ENCODE measurements around the gene BDP1. TPM values are rescaled to one million over a fixed set of nuclear protein-coding genes. Genes with fewer than 3 reads are reported as not detected.

BDP1 gene
- polyA plus RNA-seq, 2 donors, result 5.8 to 9.1 TPM

GRCh38 chr5:71582945-71583584 is 127.6 kb downstream of the BDP1 start:
- peaks cover 0 to 3% of the 10 kb centered on the region in 2 donors for H3K4me1 ChIP-seq (ENCODE audit: control insufficient read depth in 2 of 2, insufficient read depth in 2 of 2, low read length in 1 of 2)
- no peak overlapping the region for H3K27ac ChIP-seq (ENCODE audit: low read depth in 2 of 2, low read length in 1 of 2)
- WGBS, 2 donors, result 67 to 78% methylated on average over 4 of the region's 4 CpGs
- no peaks in the 10 kb centered on the region for H3K9me3 ChIP-seq (ENCODE audit: control insufficient read depth in 2 of 2, insufficient read depth in 1 of 2, low read depth in 1 of 2, low read length in 1 of 2)
- no peaks in the 10 kb centered on the region for H3K27me3 ChIP-seq (ENCODE audit: control insufficient read depth in 1 of 2, insufficient read depth in 2 of 2, low read length in 2 of 2)
- H3K36me3 ChIP-seq (ENCODE audit: control insufficient read depth in 2 of 2, insufficient read depth in 2 of 2, low read length in 1 of 2), result peaks cover 3 to 4% of the 10 kb centered on the region in 2 donors
- H3K4me3 ChIP-seq (ENCODE audit: low read depth in 1 of 2, low read length in 2 of 2), result no peak overlapping the region

GRCh38 chr5:71586052-71586940 is 130.8 kb downstream of the BDP1 start:
- Histone ChIP-seq H3K4me1 (ENCODE audit: control insufficient read depth in 2 of 2, insufficient read depth in 2 of 2, low read length in 1 of 2) (peaks cover 0 to 3% of the 10 kb centered on the region in 2 donors), H3K27ac (ENCODE audit: low read depth in 2 of 2, low read length in 1 of 2) (peak overlapping the region; percentile 67 to 84), H3K9me3 (ENCODE audit: control insufficient read depth in 2 of 2, insufficient read depth in 1 of 2, low read depth in 1 of 2, low read length in 1 of 2) (no peaks in the 10 kb centered on the region), H3K4me3 (ENCODE audit: low read depth in 1 of 2, low read length in 2 of 2) (peak overlapping the region; percentile 64 to 76), H3K27me3 (ENCODE audit: control insufficient read depth in 1 of 2, insufficient read depth in 2 of 2, low read length in 2 of 2) (no peaks in the 10 kb centered on the region), H3K36me3 (ENCODE audit: control insufficient read depth in 2 of 2, insufficient read depth in 2 of 2, low read length in 1 of 2) (peaks cover 0 to 2% of the 10 kb centered on the region in 2 donors)
- WGBS, 2 donors, result 82 to 84% methylated on average over 22 of the region's 22 CpGs

GRCh38 chr5:71586941-71587765 is 131.7 kb downstream of the BDP1 start, which contains the start of gene MCCC2:
Gene MCCC2 (plus strand): TSS chr5:71587340. CDS start chr5:71587426, 86 bp downstream.
- H3K4me1 ChIP-seq (ENCODE audit: control insufficient read depth in 2 of 2, insufficient read depth in 2 of 2, low read length in 1 of 2), result peaks cover 0 to 3% of the 10 kb centered on the region in 2 donors
- H3K9me3 ChIP-seq (ENCODE audit: control insufficient read depth in 2 of 2, insufficient read depth in 1 of 2, low read depth in 1 of 2, low read length in 1 of 2), result no peaks in the 10 kb centered on the region
- peak within 1 kb of the TSS; percentile 64 to 76 for H3K4me3 ChIP-seq (ENCODE audit: low read depth in 1 of 2, low read length in 2 of 2)
- peaks cover 0 to 2% of the 10 kb centered on the region in 2 donors for H3K36me3 ChIP-seq (ENCODE audit: control insufficient read depth in 2 of 2, insufficient read depth in 2 of 2, low read length in 1 of 2)
- no peaks in the 10 kb centered on the region for H3K27me3 ChIP-seq (ENCODE audit: control insufficient read depth in 1 of 2, insufficient read depth in 2 of 2, low read length in 2 of 2)
- peak within 1 kb of the TSS; percentile 84 for H3K27ac ChIP-seq (ENCODE audit: low read depth in 2 of 2, low read length in 1 of 2)
- WGBS, 2 donors, result 0 to 1% methylated on average over 56 of the region's 56 CpGs

- H3K27ac ChIP-seq (ENCODE audit: low read depth in 2 of 2, low read length in 1 of 2), result peak overlapping the region; percentile 73 to 84
- H3K4me3 ChIP-seq (ENCODE audit: low read depth in 1 of 2, low read length in 2 of 2), result peak overlapping the region; percentile 64 to 76
- no peaks in the 10 kb centered on the region for H3K27me3 ChIP-seq (ENCODE audit: control insufficient read depth in 1 of 2, insufficient read depth in 2 of 2, low read length in 2 of 2)
- no peaks in the 10 kb centered on the region for H3K9me3 ChIP-seq (ENCODE audit: control insufficient read depth in 2 of 2, insufficient read depth in 1 of 2, low read depth in 1 of 2, low read length in 1 of 2)
- peaks cover 0 to 3% of the 10 kb centered on the region in 2 donors for H3K4me1 ChIP-seq (ENCODE audit: control insufficient read depth in 2 of 2, insufficient read depth in 2 of 2, low read length in 1 of 2)
- H3K36me3 ChIP-seq (ENCODE audit: control insufficient read depth in 2 of 2, insufficient read depth in 2 of 2, low read length in 1 of 2), result peaks cover 0 to 2% of the 10 kb centered on the region in 2 donors
- 63 to 66% methylated on average over 19 of the region's 19 CpGs for WGBS, 2 donors
Observed at GRCh38 chr5:71587766-71588532, 132.5 kb downstream of the BDP1 start.

GRCh38 chr5:71588533-71588885 is 133.1 kb downstream of the BDP1 start:
- no peaks in the 10 kb centered on the region for H3K9me3 ChIP-seq (ENCODE audit: control insufficient read depth in 2 of 2, insufficient read depth in 1 of 2, low read depth in 1 of 2, low read length in 1 of 2)
- H3K4me3 ChIP-seq (ENCODE audit: low read depth in 1 of 2, low read length in 2 of 2), result no peak overlapping the region
- WGBS, 2 donors, result 89 to 92% methylated on average over 2 of the region's 2 CpGs
- no peaks in the 10 kb centered on the region for H3K36me3 ChIP-seq (ENCODE audit: control insufficient read depth in 2 of 2, insufficient read depth in 2 of 2, low read length in 1 of 2)
- H3K27me3 ChIP-seq (ENCODE audit: control insufficient read depth in 1 of 2, insufficient read depth in 2 of 2, low read length in 2 of 2), result no peaks in the 10 kb centered on the region
- H3K4me1 ChIP-seq (ENCODE audit: control insufficient read depth in 2 of 2, insufficient read depth in 2 of 2, low read length in 1 of 2), result peaks cover 0 to 3% of the 10 kb centered on the region in 2 donors
- no peak overlapping the region for H3K27ac ChIP-seq (ENCODE audit: low read depth in 2 of 2, low read length in 1 of 2)

GRCh38 chr5:71589903-71590302 is 134.5 kb downstream of the BDP1 start:
- no peaks in the 10 kb centered on the region for H3K9me3 ChIP-seq (ENCODE audit: control insufficient read depth in 2 of 2, insufficient read depth in 1 of 2, low read depth in 1 of 2, low read length in 1 of 2)
- H3K4me3 ChIP-seq (ENCODE audit: low read depth in 1 of 2, low read length in 2 of 2), result no peak overlapping the region
- H3K27ac ChIP-seq (ENCODE audit: low read depth in 2 of 2, low read length in 1 of 2), result no peak overlapping the region
- no peaks in the 10 kb centered on the region for H3K36me3 ChIP-seq (ENCODE audit: control insufficient read depth in 2 of 2, insufficient read depth in 2 of 2, low read length in 1 of 2)
- no peaks in the 10 kb centered on the region for H3K27me3 ChIP-seq (ENCODE audit: control insufficient read depth in 1 of 2, insufficient read depth in 2 of 2, low read length in 2 of 2)
- H3K4me1 ChIP-seq (ENCODE audit: control insufficient read depth in 2 of 2, insufficient read depth in 2 of 2, low read length in 1 of 2), result peaks cover 0 to 3% of the 10 kb centered on the region in 2 donors
- WGBS, 2 donors, result 46 to 49% methylated on average over 2 of the region's 2 CpGs

GRCh38 chr5:71591100-71591499 is 135.6 kb downstream of the BDP1 start:
- Histone ChIP-seq H3K4me3 (ENCODE audit: low read depth in 1 of 2, low read length in 2 of 2) (no peak overlapping the region), H3K9me3 (ENCODE audit: control insufficient read depth in 2 of 2, insufficient read depth in 1 of 2, low read depth in 1 of 2, low read length in 1 of 2) (no peaks in the 10 kb centered on the region), H3K27me3 (ENCODE audit: control insufficient read depth in 1 of 2, insufficient read depth in 2 of 2, low read length in 2 of 2) (no peaks in the 10 kb centered on the region), H3K27ac (ENCODE audit: low read depth in 2 of 2, low read length in 1 of 2) (no peak overlapping the region), H3K36me3 (ENCODE audit: control insufficient read depth in 2 of 2, insufficient read depth in 2 of 2, low read length in 1 of 2) (no peaks in the 10 kb centered on the region), H3K4me1 (ENCODE audit: control insufficient read depth in 2 of 2, insufficient read depth in 2 of 2, low read length in 1 of 2) (peaks cover 0 to 3% of the 10 kb centered on the region in 2 donors)

GRCh38 chr5:71596169-71596568 is 140.7 kb downstream of the BDP1 start:
- no peaks in the 10 kb centered on the region for H3K4me1 ChIP-seq (ENCODE audit: control insufficient read depth in 2 of 2, insufficient read depth in 2 of 2, low read length in 1 of 2)
- H3K4me3 ChIP-seq (ENCODE audit: low read depth in 1 of 2, low read length in 2 of 2), result no peak overlapping the region
- 92 to 97% methylated on average over 4 of the region's 4 CpGs for WGBS, 2 donors
- H3K27ac ChIP-seq (ENCODE audit: low read depth in 2 of 2, low read length in 1 of 2), result no peak overlapping the region
- H3K9me3 ChIP-seq (ENCODE audit: control insufficient read depth in 2 of 2, insufficient read depth in 1 of 2, low read depth in 1 of 2, low read length in 1 of 2), result no peaks in the 10 kb centered on the region
- peaks cover 7 to 8% of the 10 kb centered on the region in 2 donors for H3K36me3 ChIP-seq (ENCODE audit: control insufficient read depth in 2 of 2, insufficient read depth in 2 of 2, low read length in 1 of 2)
- no peaks in the 10 kb centered on the region for H3K27me3 ChIP-seq (ENCODE audit: control insufficient read depth in 1 of 2, insufficient read depth in 2 of 2, low read length in 2 of 2)

GRCh38 chr5:71597001-71597400 is 141.6 kb downstream of the BDP1 start:
- Histone ChIP-seq H3K4me3 (ENCODE audit: low read depth in 1 of 2, low read length in 2 of 2) (no peak overlapping the region), H3K36me3 (ENCODE audit: control insufficient read depth in 2 of 2, insufficient read depth in 2 of 2, low read length in 1 of 2) (peaks cover 7 to 8% of the 10 kb centered on the region in 2 donors), H3K4me1 (ENCODE audit: control insufficient read depth in 2 of 2, insufficient read depth in 2 of 2, low read length in 1 of 2) (no peaks in the 10 kb centered on the region), H3K9me3 (ENCODE audit: control insufficient read depth in 2 of 2, insufficient read depth in 1 of 2, low read depth in 1 of 2, low read length in 1 of 2) (no peaks in the 10 kb centered on the region), H3K27me3 (ENCODE audit: control insufficient read depth in 1 of 2, insufficient read depth in 2 of 2, low read length in 2 of 2) (no peaks in the 10 kb centered on the region), H3K27ac (ENCODE audit: low read depth in 2 of 2, low read length in 1 of 2) (no peak overlapping the region)
- 97 to 100% methylated on average over 1 of the region's 1 CpG for WGBS, 2 donors
